SKM-1 treated with dmso at 0.1 percent for 144 hours (cell line): ENCODE data around the gene SRSF2.
"Not testable (repeated sequence)": the region's sequence is repeated elsewhere in the genome, so short reads cannot be mapped to it uniquely, and the experiment has no call there.

Experiments used
- DNase-seq: peaks from one replicate; lab custom pipeline; 2025; ENCODE audit not compliant: unreplicated experiment; lab: John Stamatoyannopoulos, UW

The SRSF2 gene

DNA sequence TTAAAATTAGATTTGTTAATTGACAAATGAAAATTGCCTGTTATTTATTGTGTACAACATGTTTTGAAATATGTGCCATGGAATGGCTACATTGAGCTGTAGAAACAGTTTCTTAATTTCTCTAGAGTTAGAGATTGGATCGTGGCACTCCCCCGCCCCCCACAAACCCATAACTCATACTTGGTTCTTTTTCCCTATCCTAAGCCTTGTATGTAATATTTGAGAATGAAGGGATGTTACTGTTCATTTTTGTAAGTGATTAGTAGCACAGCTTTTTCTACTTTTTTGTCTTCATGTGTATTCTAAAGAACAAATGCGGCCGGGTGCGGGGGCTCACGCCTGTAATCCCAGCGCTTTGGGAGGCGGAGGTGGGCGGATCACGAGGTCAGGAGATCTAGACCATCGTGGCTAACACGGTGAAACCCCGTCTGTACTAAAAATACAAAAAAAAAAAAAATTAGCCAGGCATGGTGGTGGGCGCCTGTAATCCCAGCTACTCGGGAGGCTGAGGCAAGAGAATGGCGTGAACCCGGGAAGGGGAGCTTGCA lies 2.5 kb upstream of the SRSF2 start:
- not testable (repeated sequence) for DNase-seq

GRCh38 chr17:76738468-76738850 lies 1.3 kb upstream of the SRSF2 start:
- no peak for DNase-seq

DNA sequence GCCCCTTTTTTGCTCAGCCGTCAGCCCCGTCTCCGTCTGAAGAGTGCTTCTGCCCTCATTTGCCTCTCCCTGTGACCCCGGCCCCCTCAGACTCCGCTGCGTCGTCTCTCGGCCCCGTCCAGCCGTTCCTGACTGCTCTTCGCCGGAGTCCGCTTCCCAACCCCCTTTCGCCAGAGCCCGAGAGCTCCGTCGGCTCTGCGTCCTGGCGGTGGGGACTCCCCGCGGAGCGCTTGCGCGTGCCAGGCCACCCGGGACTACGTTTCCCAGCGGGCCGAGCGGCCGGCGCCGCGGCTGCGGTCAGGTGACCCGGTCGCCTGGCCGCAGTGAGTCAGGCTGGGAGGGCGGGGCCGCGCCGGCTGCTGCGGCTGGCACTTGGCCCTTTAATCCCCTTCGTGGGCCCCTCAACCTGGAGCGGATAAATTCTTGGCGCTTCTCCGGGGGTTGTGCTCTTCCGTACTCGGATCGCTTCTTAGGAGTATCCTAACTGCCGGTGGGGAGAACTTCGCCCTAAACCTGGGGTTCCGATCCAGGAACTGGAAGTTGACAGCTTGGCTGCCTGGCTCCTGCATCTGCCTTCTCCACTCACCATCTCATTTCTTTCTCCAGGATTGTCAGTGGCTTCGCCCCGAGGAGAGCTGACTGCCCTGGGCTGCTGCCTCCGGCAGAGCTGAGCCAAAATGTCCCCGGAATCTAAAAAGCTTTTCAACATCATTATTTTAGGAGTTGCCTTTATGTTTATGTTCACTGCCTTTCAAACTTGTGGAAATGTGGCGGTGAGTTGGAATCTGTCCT lies 741 bp upstream of the SRSF2 start, which contains the start of gene MFSD11:
MFSD11 (plus strand) TSS at position 444 of the 792 bp plus-strand sequence; CDS start at position 678, 234 bp downstream.
- DNase-seq: peak; percentile 89

- no peak for DNase-seq
Measured at GRCh38 chr17:76736349-76737081, 616 bp downstream of the SRSF2 start.

- no peak for DNase-seq
Measured at GRCh38 chr17:76735586-76736348, 1.4 kb downstream of the SRSF2 start.

DNA sequence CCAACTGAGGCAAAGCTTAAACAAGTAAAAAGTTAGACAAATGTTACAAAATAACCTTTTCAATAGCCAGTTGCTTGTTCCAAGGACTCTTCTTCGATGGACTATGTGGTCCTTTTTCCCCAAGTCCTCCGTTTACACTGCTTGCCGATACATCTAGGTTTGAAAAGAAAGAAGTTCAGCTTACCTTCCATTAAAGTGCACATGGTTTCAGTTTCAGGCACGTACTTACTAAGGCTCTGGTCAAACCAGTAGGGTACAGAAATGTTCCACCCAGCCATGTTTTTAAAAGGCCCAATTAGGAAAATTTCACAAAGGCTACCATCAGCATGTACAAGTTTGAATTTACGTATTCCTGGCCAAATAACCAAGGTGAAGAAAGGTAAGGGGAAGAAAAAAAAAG lies 2.1 kb downstream of the SRSF2 start:
- DNase-seq: no peak

GRCh38 chr17:76734080-76734840 lies 2.9 kb downstream of the SRSF2 start:
- DNase-seq: peak; percentile 11

DNA sequence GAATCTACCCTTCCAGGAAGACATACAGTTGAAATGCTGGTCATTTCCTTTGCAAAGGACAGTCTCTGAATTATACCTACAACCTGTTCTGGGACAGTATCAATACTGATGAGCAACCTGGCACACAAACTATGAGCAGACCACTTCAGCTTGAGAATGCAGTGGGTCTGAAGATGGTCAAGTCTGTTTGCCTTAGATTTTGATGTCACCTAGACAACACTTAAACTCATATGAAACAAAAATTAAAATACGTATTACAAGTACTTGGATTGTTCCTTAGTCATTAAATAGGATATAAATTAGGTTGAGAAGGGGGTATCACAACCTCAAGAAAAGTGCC lies 3.5 kb downstream of the SRSF2 start:
- no peak for DNase-seq

GRCh38 chr17:76732734-76733617 lies 4.2 kb downstream of the SRSF2 start:
- no peak for DNase-seq

GRCh38 chr17:76731800-76732733 lies 5.1 kb downstream of the SRSF2 start:
- not testable (repeated sequence) for DNase-seq

- no peak for DNase-seq
Measured at GRCh38 chr17:76727745-76728456, 9.2 kb downstream of the SRSF2 start.

DNA sequence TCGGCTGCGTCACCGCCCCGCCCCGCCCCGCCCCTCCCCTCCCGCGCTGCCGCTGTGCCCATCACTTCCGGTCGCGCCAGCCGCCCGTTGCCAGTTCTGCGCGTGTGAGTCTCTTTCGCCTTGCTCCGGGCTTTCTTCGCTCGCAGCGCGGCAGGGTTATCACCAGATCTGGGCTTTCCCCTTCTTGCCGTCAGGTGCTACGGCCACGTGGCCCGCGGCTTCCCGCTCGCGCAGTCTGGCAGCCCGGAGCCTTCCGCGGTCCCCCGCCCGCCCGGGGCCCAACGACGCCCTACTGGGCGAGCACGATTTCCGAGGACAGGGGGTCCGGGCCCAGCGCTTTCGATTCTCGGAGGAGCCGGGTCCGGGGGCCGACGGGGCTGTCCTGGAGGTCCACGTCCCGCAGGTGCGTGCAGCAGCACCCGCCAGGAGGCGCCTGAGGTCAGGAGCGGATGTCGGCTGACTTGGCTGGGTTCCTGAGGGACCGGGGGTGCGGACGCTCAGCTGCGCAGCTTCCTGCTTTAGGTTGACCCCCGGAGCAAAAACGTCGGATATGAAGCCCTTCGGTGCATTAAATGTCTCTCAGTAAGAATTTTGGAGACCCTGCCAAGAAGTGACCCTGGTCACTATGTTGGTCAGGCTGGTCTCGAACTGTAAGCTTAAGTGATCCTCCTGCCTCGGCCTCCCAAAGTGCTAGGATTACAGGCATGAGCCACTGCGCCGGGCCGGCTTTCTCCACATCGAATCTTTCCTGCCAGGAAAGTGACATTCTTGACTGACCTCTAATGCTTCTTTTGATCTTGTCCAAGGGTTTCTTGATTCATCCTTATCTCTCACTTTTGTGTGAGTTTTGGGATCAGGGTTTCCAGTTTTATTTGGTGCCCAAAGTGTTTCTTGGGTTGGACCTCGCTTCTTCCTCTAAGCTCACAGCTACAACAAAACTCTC lies 10.1 kb downstream of the SRSF2 start, which contains the start of gene METTL23:
METTL23 (plus strand) TSS at position 64 of the 943 bp plus-strand sequence. CDS start 2,872 bp downstream, outside the sequence.
- DNase-seq: peak; percentile 30

DNA sequence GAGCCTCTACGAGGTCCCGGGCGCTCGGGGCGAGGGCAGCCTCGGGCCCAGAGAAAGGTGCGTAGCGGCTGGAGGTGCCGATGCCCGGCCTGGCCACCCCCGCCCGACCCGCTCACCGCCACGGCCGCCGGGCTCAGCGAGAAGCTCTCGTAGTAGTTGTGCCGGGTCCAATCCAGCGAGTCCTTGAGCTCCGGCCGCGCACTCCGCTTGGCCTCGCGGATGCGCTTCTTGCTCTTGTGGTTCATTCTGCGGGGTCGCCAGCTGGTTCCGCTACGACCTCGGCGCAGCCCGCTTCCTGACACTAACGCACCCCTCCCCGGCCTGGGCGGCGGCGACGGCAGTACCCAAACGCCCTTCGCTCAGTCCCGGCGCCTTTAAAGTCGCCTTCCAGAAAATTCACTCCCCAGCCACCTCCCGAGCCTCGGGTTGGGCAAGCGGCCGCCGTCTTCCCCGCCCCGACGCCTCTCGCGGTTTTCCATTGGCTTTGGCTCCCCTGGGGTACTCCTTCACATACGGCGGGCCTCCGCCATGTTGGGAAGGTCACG lies 10.8 kb downstream of the SRSF2 start, which contains the start of gene JMJD6:
JMJD6 (minus strand) TSS at position 376 of the 545 bp plus-strand sequence; CDS start at position 245, 131 bp downstream.
- peak; percentile 97 for DNase-seq

- DNase-seq: peak; percentile 44
Measured at GRCh38 chr17:76725580-76726230, 11.4 kb downstream of the SRSF2 start.

DNA sequence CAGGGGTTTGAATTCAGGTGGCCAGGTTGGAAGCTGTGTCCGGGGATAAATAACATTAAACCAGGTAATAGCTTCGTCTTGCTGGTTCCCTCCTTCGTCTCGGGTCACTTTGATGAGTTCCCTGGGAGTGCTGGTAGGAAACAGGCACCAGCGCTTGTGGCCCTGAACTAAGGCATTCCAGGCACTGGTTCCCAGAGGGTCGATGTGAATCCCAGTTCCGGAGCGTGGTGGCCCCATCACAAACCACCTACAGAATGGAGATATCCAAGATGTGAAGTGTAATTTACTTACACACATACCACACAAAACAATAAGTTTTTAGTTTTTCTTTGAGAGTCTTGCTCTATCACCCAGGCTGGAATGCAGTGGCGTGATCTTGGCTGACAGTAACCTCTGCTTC lies 13.3 kb downstream of the SRSF2 start:
- DNase-seq: no peak

- DNase-seq: not testable (repeated sequence)
Measured at GRCh38 chr17:76722977-76723376, 14.2 kb downstream of the SRSF2 start.
